HT-29 (cell line): Measurements from ENCODE around the gene FTO. TPM values are rescaled to one million over a fixed set of nuclear protein-coding genes. Genes with fewer than 3 reads are reported as not detected.

Experiments
- DNase-seq: peaks from one replicate; pipeline ENCODE4 v3.0.0-alpha.2; 2015; ENCODE audit warnings: low spot score
- total RNA-seq: library from RNA; depleted of rRNA; stranded (reverse); fragments of >200 nt; shearing (Covaris generic); gene quantifications from 2 replicates; pipeline ENCODE4 v1.2.3, GENCODE V29; 2014

FTO gene
- total RNA-seq, 1 experiment from 2014 or later: 18.8 TPM

GRCh38 chr16:53925107-53925410 lies 221.1 kb downstream of the FTO start:
- DNase-seq: no peak

GRCh38 chr16:53925526-53925925 lies 221.6 kb downstream of the FTO start:
- no peak for DNase-seq

- DNase-seq: no peak
Observed at GRCh38 chr16:53926209-53926608, 222.3 kb downstream of the FTO start.

- DNase-seq: no peak
Observed at GRCh38 chr16:53932975-53933374, 229.0 kb downstream of the FTO start.

- no peak for DNase-seq
Observed at GRCh38 chr16:53933407-53933806, 229.5 kb downstream of the FTO start.

- no peak for DNase-seq
Observed at GRCh38 chr16:53936052-53936451, 232.1 kb downstream of the FTO start.

- no peak for DNase-seq
Observed at GRCh38 chr16:53936529-53936928, 232.6 kb downstream of the FTO start.

- no peak for DNase-seq
Observed at GRCh38 chr16:53937161-53937880, 233.4 kb downstream of the FTO start.

- no peak for DNase-seq
Observed at GRCh38 chr16:53944025-53944424, 240.1 kb downstream of the FTO start.

- DNase-seq: peak; percentile 60
Observed at GRCh38 chr16:53945996-53946395, 242.0 kb downstream of the FTO start.

- no peak for DNase-seq
Observed at GRCh38 chr16:53946746-53947386, 242.9 kb downstream of the FTO start.

GRCh38 chr16:53947642-53948041 lies 243.7 kb downstream of the FTO start:
- no peak for DNase-seq

- no peak for DNase-seq
Observed at GRCh38 chr16:53948326-53948725, 244.4 kb downstream of the FTO start.

GRCh38 chr16:53948734-53949430 lies 244.9 kb downstream of the FTO start:
- DNase-seq: no peak

- no peak for DNase-seq
Observed at GRCh38 chr16:53949715-53950410, 245.9 kb downstream of the FTO start.

GRCh38 chr16:53950677-53951076 lies 246.7 kb downstream of the FTO start:
- no peak for DNase-seq

GRCh38 chr16:53952215-53953208 lies 248.6 kb downstream of the FTO start:
- no peak for DNase-seq

- no peak for DNase-seq
Observed at GRCh38 chr16:53953336-53953735, 249.4 kb downstream of the FTO start.

GRCh38 chr16:53955221-53955875 lies 251.4 kb downstream of the FTO start:
- no peak for DNase-seq

- DNase-seq: no peak
Observed at GRCh38 chr16:53958341-53958880, 254.5 kb downstream of the FTO start.
